ENCODE results near the gene PLB1. TPM values are rescaled to one million over a fixed set of nuclear protein-coding genes. Genes with fewer than 3 reads are reported as not detected.

Gene PLB1
- total RNA-seq, 2 experiments from 2014 or later, result not detected

GRCh38 chr2:28608500-28609424, 112.9 kb downstream of the PLB1 start:
- no peak for DNase-seq (ENCODE audit: low spot score)
- no TSS peak for BruUV-seq (replicated peaks)
- ChIA-PET CTCF (ENCODE audit: unreplicated experiment) (interaction anchor here (0.8 kb wide), 1 partner anchor 15 kb away, joined by 4 read pairs; no protein-coding TSS in a partner anchor), POLR2A (no interaction called here)
- intact Hi-C loops (cut with micrococcal nuclease; ENCODE audit: unreplicated experiment), result no loop called here
- no peaks in the 10 kb centered on the region for H3K9me2 ChIP-seq (ENCODE audit: insufficient read depth, low read length)
- no peak overlapping the region for H3K4me2 ChIP-seq (ENCODE audit: low read length)
- H3K9me3 ChIP-seq (ENCODE audit: low read length), result no peaks in the 10 kb centered on the region
- TF ChIP-seq CTCF (conservative IDR thresholded peaks at IDR 0.05; ENCODE audit: low read length), result no peak
- TF ChIP-seq EZH2phosphoT487 (IDR thresholded peaks at IDR 0.05; ENCODE audit: borderline replicate concordance, low read depth, low read length), result no peak
- no peaks in the 10 kb centered on the region for H4K20me1 ChIP-seq (ENCODE audit: insufficient read depth, low read length)
- H3K4me3 ChIP-seq (ENCODE audit: low read depth, low read length, poor library complexity, severe bottlenecking), result no peak overlapping the region
- H3K27ac ChIP-seq (ENCODE audit: low read depth, low read length, poor library complexity, severe bottlenecking), result no peak overlapping the region
- H2AFZ ChIP-seq (ENCODE audit: low read length), result no peak overlapping the region
- H3K79me2 ChIP-seq (ENCODE audit: insufficient read depth, low read depth, low read length), result no peaks in the 10 kb centered on the region
- H3K36me3 ChIP-seq (ENCODE audit: insufficient read depth, low read length), result no peaks in the 10 kb centered on the region
- H3K4me1 ChIP-seq (ENCODE audit: insufficient read depth, low read length, poor library complexity, severe bottlenecking), result no peaks in the 10 kb centered on the region

GRCh38 chr2:28610583-28611201, 114.8 kb downstream of the PLB1 start:
- Histone ChIP-seq H3K9me2 (ENCODE audit: insufficient read depth, low read length) (no peaks in the 10 kb centered on the region), H3K4me1 (ENCODE audit: insufficient read depth, low read length, poor library complexity, severe bottlenecking) (no peaks in the 10 kb centered on the region), H3K36me3 (ENCODE audit: insufficient read depth, low read length) (no peaks in the 10 kb centered on the region), H3K4me2 (ENCODE audit: low read length) (no peak overlapping the region), H3K27ac (ENCODE audit: low read depth, low read length, poor library complexity, severe bottlenecking) (no peak overlapping the region), H2AFZ (ENCODE audit: low read length) (no peak overlapping the region), H3K79me2 (ENCODE audit: insufficient read depth, low read depth, low read length) (no peaks in the 10 kb centered on the region), H3K4me3 (ENCODE audit: low read depth, low read length, poor library complexity, severe bottlenecking) (no peak overlapping the region), H3K9me3 (ENCODE audit: low read length) (no peaks in the 10 kb centered on the region), H4K20me1 (ENCODE audit: insufficient read depth, low read length) (no peaks in the 10 kb centered on the region)
- CTCF ChIA-PET (ENCODE audit: unreplicated experiment), result no interaction called here
- POLR2A ChIA-PET, result interaction anchor here (0.6 kb wide), 1 partner anchor 11 kb away, joined by 9 read pairs; no protein-coding TSS in a partner anchor
- intact Hi-C loops (cut with micrococcal nuclease; ENCODE audit: unreplicated experiment), result no loop called here
- BruUV-seq (replicated peaks), result no TSS peak
- DNase-seq (ENCODE audit: low spot score), result no peak
- TF ChIP-seq CTCF (conservative IDR thresholded peaks at IDR 0.05; ENCODE audit: low read length) (no peak), EZH2phosphoT487 (IDR thresholded peaks at IDR 0.05; ENCODE audit: borderline replicate concordance, low read depth, low read length) (no peak)
